Purkinje cell (primary cell): Measurements from ENCODE around the gene PCCB. TPM values are rescaled to one million over a fixed set of nuclear protein-coding genes. Genes with fewer than 3 reads are reported as not detected.

Source experiments
- polyA plus RNA-seq: library from polyadenylated mRNA; unstranded; fragments of >200 nt; fragmentation: Nextera tagmentation; gene quantifications from 2 replicates; pipeline ENCODE4 v1.2.1, GENCODE V29; 2014

Gene PCCB
- polyA plus RNA-seq = 20.1 and 24.6 TPM in 2 replicates

GRCh38 chr3:136250059-136250902 is at the start of gene PCCB:
PCCB (plus strand) TSS chr3:136250340; CDS start chr3:136250376, 36 bp downstream.

Other genes starting within 250 kb of the PCCB start
- gene MSL2, start 54.0 kb upstream of the PCCB start, polyA plus RNA-seq = 6.0 and 8.0 TPM in 2 replicates